HG03097 (cell line): ENCODE results near the gene NDRG4.

Experiments
- ATAC-seq: cut with Tn5 transposase; IDR thresholded peaks from one replicate; pipeline ENCODE4 v1.9.1; 2021; ENCODE audit not compliant: unreplicated experiment, low FRiP score

NDRG4 gene

GRCh38 chr16:58536278-58536677 lies 36.3 kb downstream of the NDRG4 start:
- ATAC-seq: no peak

DNA sequence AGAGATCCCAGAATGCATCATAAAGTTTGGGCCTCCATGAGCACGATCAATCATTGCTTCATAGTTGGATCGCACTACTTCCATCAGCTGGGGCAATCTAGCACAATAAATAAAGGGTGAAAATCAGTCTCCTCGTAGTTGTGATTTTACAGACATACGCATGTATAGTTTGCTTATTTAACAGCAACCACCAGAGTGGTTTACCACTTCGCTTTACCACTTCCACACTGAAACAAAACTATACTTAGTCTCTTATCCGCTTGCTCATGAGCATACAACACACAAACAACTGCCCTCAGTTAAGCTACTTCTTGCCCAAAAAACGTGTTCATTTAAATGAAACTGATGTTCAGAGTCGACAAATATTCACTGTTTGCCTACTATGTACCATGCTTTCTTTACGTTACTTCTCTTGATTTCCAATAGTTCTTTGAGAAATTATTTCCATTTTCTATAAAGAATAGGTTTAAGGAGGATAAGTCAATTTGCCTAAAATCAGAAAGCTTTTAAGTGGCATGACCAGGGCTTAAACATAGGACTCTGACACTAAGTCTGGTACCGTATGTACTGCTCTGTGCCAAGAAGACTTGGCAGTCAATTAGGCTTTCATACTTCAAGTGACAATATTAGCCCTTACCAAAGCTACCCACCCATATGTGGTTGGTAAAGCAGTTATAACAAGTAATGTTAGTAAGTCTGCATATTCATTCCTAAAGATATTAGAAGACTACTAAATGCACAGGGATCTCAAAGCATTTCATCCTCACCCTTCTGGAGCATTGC lies 37.4 kb downstream of the NDRG4 start:
- ATAC-seq: no peak

GRCh38 chr16:58541711-58542110 lies 41.8 kb downstream of the NDRG4 start:
- no peak for ATAC-seq

DNA sequence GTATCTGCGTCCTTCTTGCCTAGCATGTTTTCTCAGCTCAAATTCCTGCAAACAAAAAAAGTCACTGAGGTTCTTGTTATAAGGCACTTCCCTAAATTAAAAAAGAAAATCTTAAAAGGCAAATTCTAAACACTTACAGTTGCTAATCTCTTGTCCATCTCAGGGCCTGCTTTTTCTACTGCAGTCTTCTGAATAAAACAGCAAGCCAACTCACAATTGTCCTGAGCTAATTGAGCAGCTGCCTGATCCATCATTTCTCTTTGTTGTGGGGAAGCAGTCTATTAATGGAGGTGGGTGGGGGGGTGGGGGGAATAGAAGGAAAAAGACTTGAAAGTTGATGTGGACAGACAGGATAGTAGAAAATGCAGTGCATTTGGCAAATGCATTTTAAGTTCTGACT lies 42.3 kb downstream of the NDRG4 start:
- no peak for ATAC-seq

DNA sequence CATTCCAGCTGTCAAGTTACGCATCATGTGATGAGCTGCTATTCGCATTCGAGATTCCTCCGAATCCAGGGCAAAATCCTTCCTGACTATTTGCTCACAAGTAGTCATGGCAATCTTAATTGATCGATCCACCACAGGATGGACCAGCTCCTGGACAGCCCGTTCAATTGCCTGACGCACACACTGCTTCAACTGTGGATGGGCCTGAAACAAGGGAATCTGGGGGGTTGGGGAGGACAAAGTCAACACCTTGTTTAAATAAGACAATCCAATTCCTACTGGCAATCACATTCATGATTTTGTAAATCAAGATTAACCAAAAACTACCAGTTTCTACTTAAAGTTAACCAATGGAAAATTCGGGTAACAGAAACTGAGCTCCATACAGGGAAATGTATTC lies 43.7 kb downstream of the NDRG4 start:
- ATAC-seq: no peak

DNA sequence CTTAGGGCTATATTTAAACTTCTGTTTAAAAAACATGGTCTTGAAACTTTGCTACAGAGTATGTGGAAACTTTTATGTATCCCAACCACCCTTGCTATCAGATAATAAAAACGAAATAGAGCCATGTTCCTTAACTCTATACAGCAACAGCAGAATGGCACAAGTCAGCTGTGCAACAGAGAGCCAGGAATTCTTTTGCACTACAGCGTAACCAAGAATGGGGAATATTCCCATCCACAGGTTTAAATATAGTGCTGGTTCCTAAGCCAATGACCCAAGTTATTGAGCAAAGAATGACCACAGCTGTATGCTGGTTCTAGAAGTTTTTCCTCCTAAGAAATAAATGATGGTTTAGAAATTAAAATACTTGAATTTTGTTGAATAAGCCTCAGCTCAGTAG lies 48.4 kb downstream of the NDRG4 start:
- no peak for ATAC-seq

DNA sequence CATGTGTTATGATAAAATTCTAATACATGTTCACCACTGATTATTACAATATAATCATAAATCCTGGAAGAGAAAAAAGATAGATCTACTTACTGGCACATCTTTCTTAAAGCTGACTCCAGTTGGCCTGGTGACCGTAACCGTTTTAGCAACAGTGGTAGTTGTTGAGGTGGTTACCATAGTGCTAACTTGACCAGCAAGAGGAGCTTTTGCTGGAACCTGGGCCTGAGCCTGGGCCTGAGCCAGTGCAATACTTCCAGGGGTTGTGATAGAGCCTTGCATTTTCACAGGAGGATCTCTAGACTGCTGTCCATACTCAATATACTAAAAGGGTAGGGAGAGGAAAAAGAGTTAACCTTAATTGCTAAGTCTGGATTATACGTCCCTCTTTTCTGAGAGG lies 51.6 kb downstream of the NDRG4 start:
- ATAC-seq: no peak

GRCh38 chr16:58556678-58557077 lies 56.7 kb downstream of the NDRG4 start:
- no peak for ATAC-seq
